Measurements from ENCODE around the gene EDRF1. TPM values are rescaled to one million over a fixed set of nuclear protein-coding genes. Genes with fewer than 3 reads are reported as not detected.

The EDRF1 gene
- total and polyA plus RNA-seq, 10 of the 15 experiments (the other 5 are each of a cell fraction or from before 2014, with no cell fraction given) = 16.8 to 99.7 (median 42.9) TPM

DNA sequence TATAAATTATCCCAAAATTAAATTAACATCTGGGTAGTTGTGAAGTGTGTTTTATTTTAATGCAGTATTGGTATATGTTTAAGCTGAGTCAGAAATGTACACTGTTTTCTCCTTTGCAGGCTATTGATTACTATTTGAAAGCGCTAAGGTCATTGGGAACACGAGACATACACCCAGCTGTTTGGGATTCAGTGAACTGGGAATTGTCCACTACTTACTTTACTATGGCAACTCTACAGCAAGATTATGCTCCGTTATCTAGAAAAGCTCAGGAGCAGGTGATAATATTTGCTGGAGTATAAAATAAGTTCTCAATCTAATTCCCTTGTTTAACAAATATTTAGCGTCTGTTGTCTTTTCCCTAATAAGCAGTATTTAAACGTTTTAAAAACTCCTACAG is 27.9 kb downstream of the EDRF1 start:
- Histone ChIP-seq H3K27me3 (replicated peaks in 1 of 2; ENCODE audit: control insufficient read depth in 2 of 2, insufficient read depth in 2 of 2, low read length in 1 of 2) (no peaks in the 10 kb centered on the region), H3K9ac (ENCODE audit: control insufficient read depth, insufficient read depth, low read length) (no peak overlapping the region), H3K9me3 (replicated peaks; ENCODE audit: control insufficient read depth, insufficient read depth, low read length) (no peaks in the 10 kb centered on the region), H2AFZ (ENCODE audit: control insufficient read depth, low read depth, low read length) (no peak overlapping the region), H3K4me2 (ENCODE audit: control insufficient read depth, insufficient read depth) (no peak overlapping the region), H3K27ac (ENCODE audit: control insufficient read depth, insufficient read depth) (no peak overlapping the region), H3K36me3 (ENCODE audit: control insufficient read depth in 2 of 2, insufficient read depth in 2 of 2, low read length in 1 of 2) (peaks cover 12 to 52% of the 10 kb centered on the region in 2 experiments), H4K20me1 (ENCODE audit: control insufficient read depth, insufficient read depth) (no peaks in the 10 kb centered on the region), H3K4me3 (no peak overlapping the region), H3K4me1 (ENCODE audit: control insufficient read depth, insufficient read depth, low read length) (no peaks in the 10 kb centered on the region), H3K79me2 (ENCODE audit: control insufficient read depth, insufficient read depth, low read length) (no peaks in the 10 kb centered on the region)
- no peak for ATAC-seq
- no peak for DNase-seq (ENCODE audit: low read depth, low spot score)
- SMC1A ChIA-PET (ENCODE audit: uncharacterized antibody, unreplicated experiment) = interaction anchor here (1.1 kb wide), 1 partner anchor 16 kb away, joined by 3 read pairs; no protein-coding TSS in a partner anchor
- no TSS peak for BruUV-seq (replicated peaks)
- CTCF ChIA-PET = interaction anchor here (0.6 kb wide), 1 partner anchor 788 kb away, joined by 3 read pairs; no protein-coding TSS in a partner anchor
- intact Hi-C loops (cut with micrococcal nuclease; ENCODE audit: unreplicated experiment) (no loop called here), in situ Hi-C loops (cut with MboI) (no loop called here)
- 88% methylated on average over 5 of the region's 5 CpGs for whole genome bisulfite sequencing (ENCODE audit: insufficient coverage, insufficient replicate concordance, low lambda C conversion rate, missing lambda C conversion rate)
- RAD21 ChIA-PET (ENCODE audit: unreplicated experiment) = no interaction called here
- no peak for FAIRE-seq
- POLR2A ChIA-PET = interaction anchor here (0.6 kb wide), 1 partner anchor 932 kb away, joined by 6 read pairs; no protein-coding TSS in a partner anchor
- TF ChIP-seq KAT2A (conservative IDR thresholded peaks at IDR 0.05; ENCODE audit: control insufficient read depth, low read depth, low read length) = no peak
- TF ChIP-seq, protein P1, sequence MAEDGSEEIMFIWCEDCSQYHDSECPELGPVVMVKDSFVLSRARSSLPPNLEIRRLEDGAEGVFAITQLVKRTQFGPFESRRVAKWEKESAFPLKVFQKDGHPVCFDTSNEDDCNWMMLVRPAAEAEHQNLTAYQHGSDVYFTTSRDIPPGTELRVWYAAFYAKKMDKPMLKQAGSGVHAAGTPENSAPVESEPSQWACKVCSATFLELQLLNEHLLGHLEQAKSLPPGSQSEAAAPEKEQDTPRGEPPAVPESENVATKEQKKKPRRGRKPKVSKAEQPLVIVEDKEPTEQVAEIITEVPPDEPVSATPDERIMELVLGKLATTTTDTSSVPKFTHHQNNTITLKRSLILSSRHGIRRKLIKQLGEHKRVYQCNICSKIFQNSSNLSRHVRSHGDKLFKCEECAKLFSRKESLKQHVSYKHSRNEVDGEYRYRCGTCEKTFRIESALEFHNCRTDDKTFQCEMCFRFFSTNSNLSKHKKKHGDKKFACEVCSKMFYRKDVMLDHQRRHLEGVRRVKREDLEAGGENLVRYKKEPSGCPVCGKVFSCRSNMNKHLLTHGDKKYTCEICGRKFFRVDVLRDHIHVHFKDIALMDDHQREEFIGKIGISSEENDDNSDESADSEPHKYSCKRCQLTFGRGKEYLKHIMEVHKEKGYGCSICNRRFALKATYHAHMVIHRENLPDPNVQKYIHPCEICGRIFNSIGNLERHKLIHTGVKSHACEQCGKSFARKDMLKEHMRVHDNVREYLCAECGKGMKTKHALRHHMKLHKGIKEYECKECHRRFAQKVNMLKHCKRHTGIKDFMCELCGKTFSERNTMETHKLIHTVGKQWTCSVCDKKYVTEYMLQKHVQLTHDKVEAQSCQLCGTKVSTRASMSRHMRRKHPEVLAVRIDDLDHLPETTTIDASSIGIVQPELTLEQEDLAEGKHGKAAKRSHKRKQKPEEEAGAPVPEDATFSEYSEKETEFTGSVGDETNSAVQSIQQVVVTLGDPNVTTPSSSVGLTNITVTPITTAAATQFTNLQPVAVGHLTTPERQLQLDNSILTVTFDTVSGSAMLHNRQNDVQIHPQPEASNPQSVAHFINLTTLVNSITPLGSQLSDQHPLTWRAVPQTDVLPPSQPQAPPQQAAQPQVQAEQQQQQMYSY (CRISPR knock-in tag; IDR thresholded peaks at IDR 0.05) = no peak
- TF ChIP-seq CBX3 (IDR thresholded peaks at IDR 0.05; ENCODE audit: borderline replicate concordance, low read depth) = no peak
- TF ChIP-seq, protein P2, sequence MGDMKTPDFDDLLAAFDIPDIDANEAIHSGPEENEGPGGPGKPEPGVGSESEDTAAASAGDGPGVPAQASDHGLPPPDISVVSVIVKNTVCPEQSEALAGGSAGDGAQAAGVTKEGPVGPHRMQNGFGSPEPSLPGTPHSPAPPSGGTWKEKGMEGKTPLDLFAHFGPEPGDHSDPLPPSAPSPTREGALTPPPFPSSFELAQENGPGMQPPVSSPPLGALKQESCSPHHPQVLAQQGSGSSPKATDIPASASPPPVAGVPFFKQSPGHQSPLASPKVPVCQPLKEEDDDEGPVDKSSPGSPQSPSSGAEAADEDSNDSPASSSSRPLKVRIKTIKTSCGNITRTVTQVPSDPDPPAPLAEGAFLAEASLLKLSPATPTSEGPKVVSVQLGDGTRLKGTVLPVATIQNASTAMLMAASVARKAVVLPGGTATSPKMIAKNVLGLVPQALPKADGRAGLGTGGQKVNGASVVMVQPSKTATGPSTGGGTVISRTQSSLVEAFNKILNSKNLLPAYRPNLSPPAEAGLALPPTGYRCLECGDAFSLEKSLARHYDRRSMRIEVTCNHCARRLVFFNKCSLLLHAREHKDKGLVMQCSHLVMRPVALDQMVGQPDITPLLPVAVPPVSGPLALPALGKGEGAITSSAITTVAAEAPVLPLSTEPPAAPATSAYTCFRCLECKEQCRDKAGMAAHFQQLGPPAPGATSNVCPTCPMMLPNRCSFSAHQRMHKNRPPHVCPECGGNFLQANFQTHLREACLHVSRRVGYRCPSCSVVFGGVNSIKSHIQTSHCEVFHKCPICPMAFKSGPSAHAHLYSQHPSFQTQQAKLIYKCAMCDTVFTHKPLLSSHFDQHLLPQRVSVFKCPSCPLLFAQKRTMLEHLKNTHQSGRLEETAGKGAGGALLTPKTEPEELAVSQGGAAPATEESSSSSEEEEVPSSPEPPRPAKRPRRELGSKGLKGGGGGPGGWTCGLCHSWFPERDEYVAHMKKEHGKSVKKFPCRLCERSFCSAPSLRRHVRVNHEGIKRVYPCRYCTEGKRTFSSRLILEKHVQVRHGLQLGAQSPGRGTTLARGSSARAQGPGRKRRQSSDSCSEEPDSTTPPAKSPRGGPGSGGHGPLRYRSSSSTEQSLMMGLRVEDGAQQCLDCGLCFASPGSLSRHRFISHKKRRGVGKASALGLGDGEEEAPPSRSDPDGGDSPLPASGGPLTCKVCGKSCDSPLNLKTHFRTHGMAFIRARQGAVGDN (IDR thresholded peaks at IDR 0.05) = no peak
- TF ChIP-seq, protein P3, sequence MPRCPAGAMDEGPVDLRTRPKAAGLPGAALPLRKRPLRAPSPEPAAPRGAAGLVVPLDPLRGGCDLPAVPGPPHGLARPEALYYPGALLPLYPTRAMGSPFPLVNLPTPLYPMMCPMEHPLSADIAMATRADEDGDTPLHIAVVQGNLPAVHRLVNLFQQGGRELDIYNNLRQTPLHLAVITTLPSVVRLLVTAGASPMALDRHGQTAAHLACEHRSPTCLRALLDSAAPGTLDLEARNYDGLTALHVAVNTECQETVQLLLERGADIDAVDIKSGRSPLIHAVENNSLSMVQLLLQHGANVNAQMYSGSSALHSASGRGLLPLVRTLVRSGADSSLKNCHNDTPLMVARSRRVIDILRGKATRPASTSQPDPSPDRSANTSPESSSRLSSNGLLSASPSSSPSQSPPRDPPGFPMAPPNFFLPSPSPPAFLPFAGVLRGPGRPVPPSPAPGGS (IDR thresholded peaks at IDR 0.05; ENCODE audit: borderline replicate concordance, insufficient read depth, low read depth, low read length, poor library complexity, severe bottlenecking) = no peak
- TF ChIP-seq, protein P4, sequence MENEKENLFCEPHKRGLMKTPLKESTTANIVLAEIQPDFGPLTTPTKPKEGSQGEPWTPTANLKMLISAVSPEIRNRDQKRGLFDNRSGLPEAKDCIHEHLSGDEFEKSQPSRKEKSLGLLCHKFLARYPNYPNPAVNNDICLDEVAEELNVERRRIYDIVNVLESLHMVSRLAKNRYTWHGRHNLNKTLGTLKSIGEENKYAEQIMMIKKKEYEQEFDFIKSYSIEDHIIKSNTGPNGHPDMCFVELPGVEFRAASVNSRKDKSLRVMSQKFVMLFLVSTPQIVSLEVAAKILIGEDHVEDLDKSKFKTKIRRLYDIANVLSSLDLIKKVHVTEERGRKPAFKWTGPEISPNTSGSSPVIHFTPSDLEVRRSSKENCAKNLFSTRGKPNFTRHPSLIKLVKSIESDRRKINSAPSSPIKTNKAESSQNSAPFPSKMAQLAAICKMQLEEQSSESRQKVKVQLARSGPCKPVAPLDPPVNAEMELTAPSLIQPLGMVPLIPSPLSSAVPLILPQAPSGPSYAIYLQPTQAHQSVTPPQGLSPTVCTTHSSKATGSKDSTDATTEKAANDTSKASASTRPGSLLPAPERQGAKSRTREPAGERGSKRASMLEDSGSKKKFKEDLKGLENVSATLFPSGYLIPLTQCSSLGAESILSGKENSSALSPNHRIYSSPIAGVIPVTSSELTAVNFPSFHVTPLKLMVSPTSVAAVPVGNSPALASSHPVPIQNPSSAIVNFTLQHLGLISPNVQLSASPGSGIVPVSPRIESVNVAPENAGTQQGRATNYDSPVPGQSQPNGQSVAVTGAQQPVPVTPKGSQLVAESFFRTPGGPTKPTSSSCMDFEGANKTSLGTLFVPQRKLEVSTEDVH (IDR thresholded peaks at IDR 0.05; ENCODE audit: low read depth, partially characterized antibody) = no peak
- TF ChIP-seq GATAD2B (conservative IDR thresholded peaks at IDR 0.05; ENCODE audit: low read depth) = no peak
- TF ChIP-seq FOXM1 (IDR thresholded peaks at IDR 0.05; ENCODE audit: low read depth, low read length) = no peak
- no peak for TF ChIP-seq ATF7 (IDR thresholded peaks at IDR 0.05; ENCODE audit: low read depth)
- TF ChIP-seq CREB1 (IDR thresholded peaks at IDR 0.05; ENCODE audit: low read depth) = no peak

All from GM12878 (cell line).